Natural killer cell (primary cell): ENCODE results near the gene ASPHD2. TPM values are rescaled to one million over a fixed set of nuclear protein-coding genes. Genes with fewer than 3 reads are reported as not detected.

Experiments used
- ATAC-seq, 3 donors: fragments of 150-1000 bp in 2 of 3; fragments of 200-7000 bp in 1 of 3; cut with Tn5 transposase; 1 replicate in 1 of 3; 2 replicates in 2 of 3; pipeline ENCODE4 v1.10.0; 2021; ENCODE audit warnings: mild to moderate bottlenecking in 2 of 3, moderate library complexity in 2 of 3
- DNase-seq, 2 donors: peaks; one replicate each; pipeline versions ENCODE4 v3.0.0 to v3.0.0-alpha.2; 2013 to 2021; ENCODE audit warnings: mixed read lengths in 1 of 2
- H3K27ac ChIP-seq: one replicate; pipeline ENCODE4 v1.5.1; 2013; ENCODE audit warnings: mild to moderate bottlenecking, low read length
- H3K27me3 ChIP-seq: one replicate; pipeline ENCODE4 v1.6.1; 2013; ENCODE audit warnings: low read length; ENCODE audit not compliant: control insufficient read depth, insufficient read depth
- H3K36me3 ChIP-seq: one replicate; pipeline ENCODE4 v1.6.1; 2013; ENCODE audit warnings: low read length; ENCODE audit not compliant: control insufficient read depth, insufficient read depth
- H3K4me1 ChIP-seq: one replicate; pipeline ENCODE4 v1.6.1; 2013; ENCODE audit warnings: low read length; ENCODE audit not compliant: control insufficient read depth, insufficient read depth
- H3K4me3 ChIP-seq: one replicate; pipeline ENCODE4 v1.5.1; 2013; ENCODE audit warnings: low read length
- H3K9me3 ChIP-seq: one replicate; pipeline ENCODE4 v1.6.1; 2013; ENCODE audit warnings: low read length; ENCODE audit not compliant: control insufficient read depth, insufficient read depth
- H3K27ac Mint-ChIP-seq, 2 donors: one replicate each; pipeline ENCODE4 v1.8.0; 2022; ENCODE audit warnings: mild to moderate bottlenecking in 2 of 2, mixed read lengths in 2 of 2, moderate library complexity in 1 of 2
- H3K27me3 Mint-ChIP-seq, 2 donors: one replicate each; pipeline ENCODE4 v1.8.0; 2022; ENCODE audit warnings: low read depth in 2 of 2, mixed read lengths in 2 of 2
- H3K36me3 Mint-ChIP-seq: one replicate; pipeline ENCODE4 v1.8.0; 2022; ENCODE audit warnings: mixed read lengths
- H3K4me1 Mint-ChIP-seq, 2 donors: one replicate each; pipeline ENCODE4 v1.8.0; 2022; ENCODE audit warnings: mixed read lengths in 2 of 2
- H3K4me3 Mint-ChIP-seq: one replicate; pipeline ENCODE4 v1.8.0; 2022; ENCODE audit warnings: mild to moderate bottlenecking, moderate library complexity, mixed read lengths
- H3K9me3 Mint-ChIP-seq, 2 donors: one replicate each; pipeline ENCODE4 v1.8.0; 2022; ENCODE audit warnings: mixed read lengths in 2 of 2
- WGBS: methylation state at CpG from one replicate; pipeline ENCODE4 v1.1.7; 2013; ENCODE audit warnings: missing lambda C conversion rate; ENCODE audit not compliant: insufficient coverage; 5-methylcytosine and 5-hydroxymethylcytosine counted together
- intact Hi-C: fragments of 100-400 bp; cut with micrococcal nuclease; formaldehyde crosslinking; loops from one replicate; pipeline ENCODE4 v1.14.2; 2022
- total RNA-seq, 4 donors: library from RNA; stranded (reverse); fragments of 120-200 nt in 1 of 4; gene quantifications; one replicate each; pipeline versions ENCODE4 v1.2.3 to v1.2.4, GENCODE V29; 2013 to 2022
- TF ChIP-seq, protein P1 (sequence below): fragments of 200-600 bp; IDR thresholded peaks from one replicate; pipeline ENCODE4 v1.8.0; 2022; ENCODE audit warnings: antibody characterized with exemption

The ASPHD2 gene
- total RNA-seq, 3 donors from 2014 or later (not counting 1 experiment from before 2014, with no cell fraction given) = 1.6 to 3.0 (median 1.9) TPM

DNA sequence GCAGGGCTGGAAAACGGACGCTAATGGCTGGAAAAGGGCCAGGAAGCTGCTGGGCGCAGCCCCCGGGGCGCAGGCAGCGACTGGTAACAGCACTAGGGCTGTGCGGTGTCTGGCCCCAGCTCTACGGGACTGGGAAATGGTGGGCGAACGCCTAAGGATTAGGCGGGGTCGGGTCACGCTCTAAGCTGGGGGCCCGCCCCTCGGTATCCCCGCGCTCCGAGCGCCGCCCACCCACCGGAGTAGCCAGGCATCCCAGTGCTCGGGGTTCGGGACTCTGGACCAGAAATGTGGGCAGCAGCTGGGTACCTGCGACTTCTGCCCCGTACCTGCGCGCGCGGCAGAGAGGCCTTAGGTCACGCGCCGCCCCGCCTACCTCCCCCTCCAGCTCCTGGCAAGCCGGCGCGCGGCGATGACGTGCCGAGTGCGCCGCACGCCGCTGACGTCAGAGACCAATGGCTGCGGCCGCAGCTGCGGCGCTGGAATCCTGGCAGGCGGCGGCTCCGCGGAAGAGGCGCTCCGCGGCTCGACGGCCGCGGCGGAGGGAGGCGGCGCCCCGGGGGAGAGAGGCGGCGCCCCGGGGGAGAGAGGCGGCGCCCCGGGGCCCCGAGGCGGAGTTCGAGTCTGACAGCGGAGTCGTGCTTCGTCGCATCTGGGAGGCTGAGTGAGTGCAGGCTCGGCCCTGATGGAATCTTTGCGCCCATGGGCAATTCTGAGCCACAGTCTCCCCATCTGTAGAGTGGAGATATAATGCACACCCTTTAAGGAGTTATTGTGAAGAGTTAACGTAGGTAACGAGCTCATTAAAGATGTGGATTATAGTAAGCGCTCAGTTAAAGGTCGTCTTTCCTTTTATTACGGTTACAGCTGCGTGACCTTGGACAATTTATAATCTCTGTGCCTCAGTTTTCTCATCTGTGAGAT is 54.6 kb downstream of the ASPHD2 start, which contains the start of the genes HPS4 and SRRD:
TSS of gene HPS4 (minus strand) at position 345 of the 921 bp plus-strand sequence. CDS start 2,021 bp downstream, outside the sequence.
TSS of gene SRRD (plus strand) at position 439 of the 921 bp plus-strand sequence. CDS start at position 453, 14 bp downstream.
- Mint-ChIP-seq H3K27me3 (no peaks in the 10 kb centered on the region), H3K27ac (peak within 1 kb of the TSS; percentile 95 to 98), H3K4me3 (peak within 1 kb of the TSS; percentile 95), H3K9me3 (no peaks in the 10 kb centered on the region), H3K36me3 (no peaks in the 10 kb centered on the region), H3K4me1 (peaks cover 64 to 66% of the 10 kb centered on the region in 2 donors)
- H3K4me3 ChIP-seq = peak within 1 kb of the TSS; percentile 91
- no peaks in the 10 kb centered on the region for H3K9me3 ChIP-seq
- peaks cover 13% of the 10 kb centered on the region for H3K36me3 ChIP-seq
- intact Hi-C loops = loop anchor here (1.0 to 2.0 kb wide), 3 partner anchors 19 to 189 kb away; partner anchors contain the start of gene TFIP11
- DNase-seq (peak; percentile 96 to 97), ATAC-seq (peak; percentile 83 to 92 (median 85))
- under 1% methylated on average over 85 of the region's 85 CpGs for WGBS
- peak within 1 kb of the TSS; percentile 84 for H3K27ac ChIP-seq
- no peaks in the 10 kb centered on the region for H3K27me3 ChIP-seq
- TF ChIP-seq, protein P1, sequence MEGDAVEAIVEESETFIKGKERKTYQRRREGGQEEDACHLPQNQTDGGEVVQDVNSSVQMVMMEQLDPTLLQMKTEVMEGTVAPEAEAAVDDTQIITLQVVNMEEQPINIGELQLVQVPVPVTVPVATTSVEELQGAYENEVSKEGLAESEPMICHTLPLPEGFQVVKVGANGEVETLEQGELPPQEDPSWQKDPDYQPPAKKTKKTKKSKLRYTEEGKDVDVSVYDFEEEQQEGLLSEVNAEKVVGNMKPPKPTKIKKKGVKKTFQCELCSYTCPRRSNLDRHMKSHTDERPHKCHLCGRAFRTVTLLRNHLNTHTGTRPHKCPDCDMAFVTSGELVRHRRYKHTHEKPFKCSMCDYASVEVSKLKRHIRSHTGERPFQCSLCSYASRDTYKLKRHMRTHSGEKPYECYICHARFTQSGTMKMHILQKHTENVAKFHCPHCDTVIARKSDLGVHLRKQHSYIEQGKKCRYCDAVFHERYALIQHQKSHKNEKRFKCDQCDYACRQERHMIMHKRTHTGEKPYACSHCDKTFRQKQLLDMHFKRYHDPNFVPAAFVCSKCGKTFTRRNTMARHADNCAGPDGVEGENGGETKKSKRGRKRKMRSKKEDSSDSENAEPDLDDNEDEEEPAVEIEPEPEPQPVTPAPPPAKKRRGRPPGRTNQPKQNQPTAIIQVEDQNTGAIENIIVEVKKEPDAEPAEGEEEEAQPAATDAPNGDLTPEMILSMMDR = no peak
- H3K4me1 ChIP-seq = peaks cover 19% of the 10 kb centered on the region

DNA sequence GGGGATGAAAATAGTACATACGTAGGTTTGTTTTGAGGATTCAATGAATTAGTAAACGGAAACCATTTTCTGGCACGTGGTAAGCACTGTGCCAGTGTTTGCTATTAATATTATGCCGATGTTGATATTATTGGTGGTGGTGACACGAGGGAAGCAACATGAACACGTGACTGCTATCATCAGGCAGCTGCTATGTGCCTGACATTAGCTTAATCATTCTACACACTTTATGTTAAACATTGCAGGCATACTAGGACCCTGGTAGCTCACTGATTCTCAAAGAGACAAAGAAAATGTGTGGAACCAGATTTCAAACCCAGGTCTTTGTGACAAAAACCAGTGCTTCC is 55.3 kb downstream of the ASPHD2 start:
- TF ChIP-seq, protein P1 = no peak
- no peaks in the 10 kb centered on the region for H3K9me3 Mint-ChIP-seq
- Histone ChIP-seq H3K27ac (peak overlapping the region; percentile 81), H3K36me3 (peaks cover 19% of the 10 kb centered on the region), H3K27me3 (no peaks in the 10 kb centered on the region), H3K9me3 (no peaks in the 10 kb centered on the region), H3K4me3 (peak overlapping the region; percentile 91), H3K4me1 (peaks cover 19% of the 10 kb centered on the region)
- DNase-seq = peak in 1 of 2 donors; percentile 68
- peak overlapping the region; percentile 95 for H3K4me3 Mint-ChIP-seq
- 13% methylated on average over 6 of the region's 6 CpGs for WGBS
- peaks cover 58 to 67% of the 10 kb centered on the region in 2 donors for H3K4me1 Mint-ChIP-seq
- peak overlapping the region; percentile 95 to 98 for H3K27ac Mint-ChIP-seq
- peak; percentile 16 to 50 (median 34) for ATAC-seq
- no peaks in the 10 kb centered on the region for H3K36me3 Mint-ChIP-seq
- no peaks in the 10 kb centered on the region for H3K27me3 Mint-ChIP-seq
- intact Hi-C loops = no loop called here

DNA sequence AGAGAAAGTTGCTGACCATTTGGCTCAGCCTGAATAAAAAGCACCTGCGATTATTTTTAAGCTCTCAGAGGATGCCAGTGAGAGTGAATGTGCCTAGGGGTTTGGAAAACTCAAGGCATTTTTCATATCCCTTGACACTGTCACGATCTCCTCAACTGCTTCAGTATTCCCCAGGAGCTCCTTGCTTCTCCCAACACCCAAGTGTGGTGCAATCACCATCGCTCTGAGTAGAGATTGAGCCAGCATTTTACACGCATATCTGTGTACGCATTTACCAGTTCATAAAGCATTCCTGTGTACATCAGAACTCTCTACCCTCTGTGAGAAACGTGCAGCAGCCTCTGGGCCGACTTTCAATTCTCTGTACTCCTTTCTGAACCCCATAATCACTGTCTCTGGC is 56.0 kb downstream of the ASPHD2 start:
- no peak for ATAC-seq

More for the DNA sequence above, 56.0 kb downstream of the ASPHD2 start:
- Mint-ChIP-seq H3K9me3 (no peaks in the 10 kb centered on the region), H3K36me3 (no peaks in the 10 kb centered on the region), H3K4me3 (peak overlapping the region; percentile 95), H3K4me1 (peaks cover 51 to 61% of the 10 kb centered on the region in 2 donors), H3K27ac (peak overlapping the region; percentile 95 to 98), H3K27me3 (no peaks in the 10 kb centered on the region)
- H3K36me3 ChIP-seq = peaks cover 26% of the 10 kb centered on the region
- TF ChIP-seq, protein P1 = no peak
- H3K4me1 ChIP-seq = peaks cover 19% of the 10 kb centered on the region
- intact Hi-C loops = no loop called here
- peak overlapping the region; percentile 81 for H3K27ac ChIP-seq
- DNase-seq = no peak
- H3K9me3 ChIP-seq = no peaks in the 10 kb centered on the region
- no peaks in the 10 kb centered on the region for H3K27me3 ChIP-seq
- WGBS = 83% methylated on average over 7 of the region's 7 CpGs
- H3K4me3 ChIP-seq = no peak overlapping the region
